H9 (cell line): ENCODE measurements around the gene MMP2. TPM values are rescaled to one million over a fixed set of nuclear protein-coding genes. Genes with fewer than 3 reads are reported as not detected.
A peak's percentile ranks its signal among the peaks of the same experiment; 100 is the strongest.

Experiments
- DNase-seq: peaks from one replicate; pipeline ENCODE4 v3.0.0-alpha.2; 2017
- H2AFZ ChIP-seq: one replicate; pipeline ENCODE4 v1.6.1; 2013; ENCODE audit warnings: mild to moderate bottlenecking, low read length, control low read depth, moderate library complexity
- H2AK5ac ChIP-seq: 2 replicates; pipeline ENCODE4 v1.6.1; 2013; ENCODE audit warnings: low read length, control low read depth, mixed read lengths; ENCODE audit not compliant: insufficient read length
- H2BK120ac ChIP-seq: one replicate; pipeline ENCODE4 v1.6.1; 2013; ENCODE audit warnings: low read depth, mild to moderate bottlenecking, low read length, control low read depth, inconsistent platforms; ENCODE audit not compliant: poor library complexity, severe bottlenecking
- H2BK12ac ChIP-seq: 2 replicates; pipeline ENCODE4 v1.6.1; 2013; ENCODE audit warnings: low read length, control low read depth, mixed read lengths, low read depth; ENCODE audit not compliant: insufficient read length
- H2BK15ac ChIP-seq: 2 replicates; pipeline ENCODE4 v1.6.1; 2013; ENCODE audit warnings: low read depth, low read length, control low read depth
- H2BK20ac ChIP-seq: one replicate; pipeline ENCODE4 v1.6.1; 2013; ENCODE audit warnings: low read depth, mild to moderate bottlenecking, low read length, control low read depth, inconsistent platforms; ENCODE audit not compliant: poor library complexity, severe bottlenecking
- H2BK5ac ChIP-seq: 2 replicates; pipeline ENCODE4 v1.6.1; 2013; ENCODE audit warnings: low read length, control low read depth, mixed read lengths; ENCODE audit not compliant: insufficient read length
- H3K14ac ChIP-seq: 2 replicates; pipeline ENCODE4 v1.6.1; 2013; ENCODE audit warnings: low read length, control low read depth; ENCODE audit not compliant: insufficient read depth
- H3K18ac ChIP-seq: 2 replicates; pipeline ENCODE4 v1.6.1; 2013; ENCODE audit warnings: low read depth, mild to moderate bottlenecking, mixed read lengths, low read length, control low read depth; ENCODE audit not compliant: insufficient read length
- H3K23ac ChIP-seq: 2 replicates; pipeline ENCODE4 v1.6.1; 2013; ENCODE audit warnings: low read length, control low read depth, mixed read lengths, low read depth; ENCODE audit not compliant: insufficient read length
- H3K23me2 ChIP-seq: 2 replicates; pipeline ENCODE4 v1.6.1; 2013; ENCODE audit warnings: low read depth, mild to moderate bottlenecking, mixed read lengths, low read length, control low read depth; ENCODE audit not compliant: insufficient read length, poor library complexity, severe bottlenecking
- H3K27ac ChIP-seq: 2 replicates; pipeline ENCODE4 v1.5.1; 2013; ENCODE audit warnings: low read length, control low read depth, mixed read lengths, low read depth; ENCODE audit not compliant: insufficient read length
- H3K27me3 ChIP-seq: 2 replicates; pipeline ENCODE4 v1.6.1; 2013; ENCODE audit warnings: low read length, control low read depth, inconsistent platforms; ENCODE audit not compliant: insufficient read depth
- H3K4ac ChIP-seq: 2 replicates; pipeline ENCODE4 v1.6.1; 2013; ENCODE audit warnings: low read depth, mild to moderate bottlenecking, control low read depth, inconsistent platforms, low read length, moderate library complexity
- H3K4me1 ChIP-seq: 2 replicates; pipeline ENCODE4 v1.6.1; 2013; ENCODE audit warnings: low read length, control low read depth, inconsistent platforms; ENCODE audit not compliant: insufficient read depth
- H3K4me2 ChIP-seq: 2 replicates; pipeline ENCODE4 v1.6.1; 2013; ENCODE audit warnings: low read length, control low read depth, mixed read lengths; ENCODE audit not compliant: insufficient read length, insufficient read depth
- H3K56ac ChIP-seq: 2 replicates; pipeline ENCODE4 v1.6.1; 2013; ENCODE audit warnings: low read depth, mild to moderate bottlenecking, mixed read lengths, low read length, control low read depth; ENCODE audit not compliant: insufficient read length
- H3K79me1 ChIP-seq: 2 replicates; pipeline ENCODE4 v1.6.1; 2013; ENCODE audit warnings: low read depth, mild to moderate bottlenecking, moderate library complexity, low read length, control low read depth, inconsistent platforms; ENCODE audit not compliant: insufficient read depth, poor library complexity, severe bottlenecking
- H3K79me2 ChIP-seq: 2 replicates; pipeline ENCODE4 v1.6.1; 2013; ENCODE audit warnings: low read length, control low read depth, inconsistent platforms; ENCODE audit not compliant: insufficient read depth
- H3K9ac ChIP-seq: 2 replicates; pipeline ENCODE4 v1.6.1; 2013; ENCODE audit warnings: low read length, control low read depth, mixed read lengths; ENCODE audit not compliant: insufficient read length; ENCODE audit errors: extremely low read depth
- H3K9me3 ChIP-seq: one replicate; pipeline ENCODE4 v1.6.1; 2013; ENCODE audit warnings: low read depth, low read length, inconsistent platforms; ENCODE audit not compliant: control insufficient read depth
- H3T11ph ChIP-seq: one replicate; pipeline ENCODE4 v1.6.1; 2013; ENCODE audit warnings: mild to moderate bottlenecking, low read length, control low read depth, inconsistent platforms
- H4K20me1 ChIP-seq: one replicate; pipeline ENCODE4 v1.6.1; 2013; ENCODE audit not compliant: control insufficient read depth, insufficient read length, insufficient read depth
- H4K5ac ChIP-seq: 2 replicates; pipeline ENCODE4 v1.6.1; 2013; ENCODE audit warnings: low read depth, mild to moderate bottlenecking, mixed read lengths, low read length, control low read depth; ENCODE audit not compliant: insufficient read length
- H4K8ac ChIP-seq: replicated peaks from 2 replicates; pipeline ENCODE4 v1.6.1; 2013; ENCODE audit warnings: low read length, control low read depth, mixed read lengths, low read depth; ENCODE audit not compliant: insufficient read length
- H4K91ac ChIP-seq: 2 replicates; pipeline ENCODE4 v1.6.1; 2013; ENCODE audit warnings: low read depth, mild to moderate bottlenecking, moderate library complexity, mixed read lengths, low read length, control low read depth; ENCODE audit not compliant: insufficient read length
- H3K27ac Mint-ChIP-seq, 3 experiments: 2 replicates in 2 of 3; 3 replicates in 1 of 3; pipeline ENCODE4 v1.8.0; 2020 to 2021; ENCODE audit warnings: mixed read lengths in 3 of 3, mild to moderate bottlenecking in 1 of 3, moderate library complexity in 1 of 3
- H3K27me3 Mint-ChIP-seq: 2 replicates; pipeline ENCODE4 v1.8.0; 2021; ENCODE audit warnings: low read depth, mild to moderate bottlenecking, moderate library complexity, mixed read lengths
- H3K36me3 Mint-ChIP-seq, 3 experiments: 2 replicates in 2 of 3; 3 replicates in 1 of 3; pipeline ENCODE4 v1.8.0; 2020 to 2021; ENCODE audit warnings: low read depth in 3 of 3, mixed read lengths in 3 of 3; ENCODE audit not compliant: insufficient read depth in 1 of 3
- H3K4me1 Mint-ChIP-seq, 2 experiments: 2 replicates each; pipeline ENCODE4 v1.8.0; 2020; ENCODE audit warnings: mixed read lengths in 2 of 2
- H3K4me3 Mint-ChIP-seq, 2 experiments: 2 replicates in 1 of 2; 3 replicates in 1 of 2; pipeline ENCODE4 v1.8.0; 2020 to 2021; ENCODE audit warnings: mild to moderate bottlenecking in 2 of 2, mixed read lengths in 2 of 2, moderate library complexity in 1 of 2
- H3K9me3 Mint-ChIP-seq, 2 experiments: 2 replicates in 1 of 2; 3 replicates in 1 of 2; pipeline ENCODE4 v1.8.0; 2020; ENCODE audit warnings: mild to moderate bottlenecking in 2 of 2, mixed read lengths in 2 of 2, moderate library complexity in 1 of 2
- CTCF ChIP-seq: fragments of 200-600 bp; sonication (generic); conservative IDR thresholded peaks from 3 replicates; pipeline ENCODE4 v1.8.0; 2021; ENCODE audit warnings: antibody characterized with exemption, mild to moderate bottlenecking
- WGBS: extraction: QIAGEN DNeasy Blood & Tissue Kit; methylation state at CpG from one replicate; pipeline ENCODE4 v1.1.7; 2013; ENCODE audit warnings: missing lambda C conversion rate, low lambda C conversion rate, mixed read lengths; ENCODE audit not compliant: insufficient read length; ENCODE audit errors: extremely low coverage; 5-methylcytosine and 5-hydroxymethylcytosine counted together
- total RNA-seq: library from RNA; stranded (reverse); gene quantifications from 2 replicates; pipeline ENCODE4 v1.2.1, GENCODE V29; 2021

MMP2 gene
- total RNA-seq, 1 experiment from 2014 or later: 23.1 TPM

- no peak overlapping the region for H4K8ac ChIP-seq
- no peaks in the 10 kb centered on the region for H3K27me3 Mint-ChIP-seq
- peaks cover 11 to 13% of the 10 kb centered on the region in 2 experiments for H3K4me1 Mint-ChIP-seq
- no peak overlapping the region for H2AK5ac ChIP-seq
- H3K4me3 Mint-ChIP-seq: no peak overlapping the region
- H3K14ac ChIP-seq: no peak overlapping the region
- no peak overlapping the region for H2BK12ac ChIP-seq
- DNase-seq: no peak
- no peak overlapping the region for H3K18ac ChIP-seq
- H3K9me3 ChIP-seq: no peaks in the 10 kb centered on the region
- H3K23ac ChIP-seq: no peak overlapping the region
- H4K91ac ChIP-seq: no peak overlapping the region
- no peaks in the 10 kb centered on the region for H3K27me3 ChIP-seq
- H3K23me2 ChIP-seq: no peaks in the 10 kb centered on the region
- peaks cover 6% of the 10 kb centered on the region; the same call in 1 of the 2 replicates for H3K4me1 ChIP-seq
- peak overlapping the region in 1 of 3 experiments; percentile 62; a peak in 1 of 7 replicates for H3K27ac Mint-ChIP-seq
- H3K4ac ChIP-seq: no peak overlapping the region
- H3T11ph ChIP-seq: no peak overlapping the region
- H2AFZ ChIP-seq: no peak overlapping the region
- no peak overlapping the region for H2BK120ac ChIP-seq
- no peaks in the 10 kb centered on the region for H3K79me1 ChIP-seq
- H3K36me3 Mint-ChIP-seq: peaks cover 0 to 5% (median 2%) of the 10 kb centered on the region in 3 experiments; a peak in 2 of 7 replicates
- no peak overlapping the region for H3K56ac ChIP-seq
- H2BK15ac ChIP-seq: no peak overlapping the region
- H4K5ac ChIP-seq: no peak overlapping the region
- no peak overlapping the region for H3K9ac ChIP-seq
- no peaks in the 10 kb centered on the region for H3K79me2 ChIP-seq
- H4K20me1 ChIP-seq: no peaks in the 10 kb centered on the region
- no peak overlapping the region for H3K4me2 ChIP-seq
- H2BK20ac ChIP-seq: no peak overlapping the region
- H3K9me3 Mint-ChIP-seq: no peaks in the 10 kb centered on the region
- no peak for TF ChIP-seq CTCF
- no peak overlapping the region for H3K27ac ChIP-seq
- WGBS: no CpG with 5 or more reads among the region's 10 CpGs
- H2BK5ac ChIP-seq: no peak overlapping the region
These were observed 21.0 kb downstream of the MMP2 start for GRCh38 chr16:55499951-55500529.
